ENCODE data around the gene PRKAG1. TPM values are rescaled to one million over a fixed set of nuclear protein-coding genes. Genes with fewer than 3 reads are reported as not detected.

The PRKAG1 gene
- total and polyA plus RNA-seq, 2 donors (not counting 1 experiment from before 2014, with no cell fraction given) = 28.5 to 60.0 TPM

- H3K4me2 ChIP-seq (replicated peaks; ENCODE audit: low read depth, low read length, poor library complexity, severe bottlenecking) = peak overlapping the region; percentile 76
- peak overlapping the region; percentile 80 for H3K4me3 Mint-ChIP-seq
- peaks cover 40% of the 10 kb centered on the region for H3K4me1 Mint-ChIP-seq
- intact Hi-C loops (cut with micrococcal nuclease) = no loop called here
- H3K4me1 ChIP-seq (ENCODE audit: control insufficient read depth in 2 of 2, insufficient read depth in 2 of 2, low read length in 2 of 2) = peaks cover 47 to 51% of the 10 kb centered on the region in 2 donors
- CTCF ChIA-PET = interaction anchor here (0.9 to 7.2 kb wide), 9 partner anchors 10 to 123 kb away, joined by 3 to 71 read pairs (median 4); partner anchors contain the start of genes ARF3 and WNT1
- no peaks in the 10 kb centered on the region for H3K36me3 ChIP-seq (replicated peaks in 1 of 2; ENCODE audit: control extremely low read depth in 1 of 2, control insufficient read depth in 1 of 2, extremely low read depth in 1 of 2, insufficient read depth in 2 of 2, low read length in 1 of 2)
- POLR2A ChIA-PET = interaction anchor here (0.6 to 3.1 kb wide), 5 partner anchors 11 to 97 kb away, joined by 4 to 9 read pairs (median 4); partner anchors contain the start of gene ARF3
- no peaks in the 10 kb centered on the region for H3K9me3 Mint-ChIP-seq (ENCODE audit: insufficient read depth)
- TF ChIP-seq CTCF (IDR thresholded peaks at IDR 0.05) = no peak
- TF ChIP-seq EZH2 (IDR thresholded peaks at IDR 0.05; ENCODE audit: borderline replicate concordance, insufficient read depth, low read depth, low read length, poor library complexity, severe bottlenecking) = no peak
- H3K27me3 Mint-ChIP-seq = peaks cover 34% of the 10 kb centered on the region
- H3K9ac ChIP-seq (ENCODE audit: low read length) = peak overlapping the region; percentile 34
- H3K9me3 ChIP-seq (ENCODE audit: control extremely low read depth in 1 of 3, control insufficient read depth in 2 of 3, insufficient read depth in 1 of 3, low read length in 2 of 3) = peaks cover 0 to 25% (median 0%) of the 10 kb centered on the region in 3 donors
- H4K20me1 ChIP-seq (ENCODE audit: control insufficient read depth, insufficient read depth, low read length, poor library complexity, severe bottlenecking) = peaks cover 27% of the 10 kb centered on the region
- H3K4me3 ChIP-seq (ENCODE audit: control extremely low read depth in 1 of 5, extremely low read depth in 1 of 5, insufficient read depth in 1 of 5, low read depth in 2 of 5, low read length in 4 of 5) = no peak overlapping the region
- peak overlapping the region; percentile 57 for H2AFZ ChIP-seq (ENCODE audit: insufficient read depth, low read depth, low read length, poor library complexity, severe bottlenecking)
- DNase-seq (peak; percentile 32), ATAC-seq (ENCODE audit: low read depth) (no peak)
- no peak overlapping the region for H3K27ac ChIP-seq (ENCODE audit: low read length in 2 of 2)
- H3K27me3 ChIP-seq (replicated peaks in 1 of 4; ENCODE audit: control extremely low read depth in 1 of 4, control insufficient read depth in 3 of 4, insufficient read depth in 4 of 4, low read length in 3 of 4) = peaks cover 0 to 46% (median 37%) of the 10 kb centered on the region in 4 experiments
- no peaks in the 10 kb centered on the region for H3K79me2 ChIP-seq (ENCODE audit: control insufficient read depth, insufficient read depth, low read length)
- H3K27ac Mint-ChIP-seq = peak overlapping the region; percentile 41
- WGBS (ENCODE audit: insufficient coverage) = 70% methylated on average over 7 of the region's 8 CpGs
Observed at GRCh38 chr12:48969160-48969771, 49.3 kb downstream of the PRKAG1 start.

- no peak overlapping the region for H3K4me3 ChIP-seq (ENCODE audit: control extremely low read depth in 1 of 5, extremely low read depth in 1 of 5, insufficient read depth in 1 of 5, low read depth in 2 of 5, low read length in 4 of 5)
- ATAC-seq (ENCODE audit: low read depth) = no peak
- ChIA-PET CTCF (interaction anchor here (0.6 to 7.2 kb wide), 9 partner anchors 11 to 116 kb away, joined by 3 to 71 read pairs (median 3); partner anchors contain the start of genes ARF3, FKBP11 and WNT1), POLR2A (interaction anchor here (0.7 to 3.1 kb wide), 3 partner anchors 11 to 98 kb away, joined by 4 to 9 read pairs (median 6); partner anchors contain the start of gene ARF3)
- intact Hi-C loops (cut with micrococcal nuclease) = no loop called here
- H4K20me1 ChIP-seq (ENCODE audit: control insufficient read depth, insufficient read depth, low read length, poor library complexity, severe bottlenecking) = peaks cover 21% of the 10 kb centered on the region
- peaks cover 0 to 38% (median 32%) of the 10 kb centered on the region in 4 experiments for H3K27me3 ChIP-seq (replicated peaks in 1 of 4; ENCODE audit: control extremely low read depth in 1 of 4, control insufficient read depth in 3 of 4, insufficient read depth in 4 of 4, low read length in 3 of 4)
- H3K27ac Mint-ChIP-seq = no peak overlapping the region
- H3K9me3 Mint-ChIP-seq (ENCODE audit: insufficient read depth) = no peaks in the 10 kb centered on the region
- H3K36me3 ChIP-seq (replicated peaks in 1 of 2; ENCODE audit: control extremely low read depth in 1 of 2, control insufficient read depth in 1 of 2, extremely low read depth in 1 of 2, insufficient read depth in 2 of 2, low read length in 1 of 2) = no peaks in the 10 kb centered on the region
- no peak for TF ChIP-seq EZH2 (IDR thresholded peaks at IDR 0.05; ENCODE audit: borderline replicate concordance, insufficient read depth, low read depth, low read length, poor library complexity, severe bottlenecking)
- H3K9me3 ChIP-seq (ENCODE audit: control extremely low read depth in 1 of 3, control insufficient read depth in 2 of 3, insufficient read depth in 1 of 3, low read length in 2 of 3) = peaks cover 0 to 23% (median 0%) of the 10 kb centered on the region in 3 donors
- no peak overlapping the region for H3K9ac ChIP-seq (ENCODE audit: low read length)
- H3K4me2 ChIP-seq (replicated peaks; ENCODE audit: low read depth, low read length, poor library complexity, severe bottlenecking) = no peak overlapping the region
- H2AFZ ChIP-seq (ENCODE audit: insufficient read depth, low read depth, low read length, poor library complexity, severe bottlenecking) = no peak overlapping the region
- no peaks in the 10 kb centered on the region for H3K79me2 ChIP-seq (ENCODE audit: control insufficient read depth, insufficient read depth, low read length)
- WGBS (ENCODE audit: insufficient coverage) = 89% methylated on average over 1 of the region's 3 CpGs
- H3K4me3 Mint-ChIP-seq = no peak overlapping the region
- peaks cover 40% of the 10 kb centered on the region for H3K4me1 Mint-ChIP-seq
- peaks cover 28% of the 10 kb centered on the region for H3K27me3 Mint-ChIP-seq
- no peak for DNase-seq
- no peak overlapping the region for H3K27ac ChIP-seq (ENCODE audit: low read length in 2 of 2)
- peaks cover 43 to 48% of the 10 kb centered on the region in 2 donors for H3K4me1 ChIP-seq (ENCODE audit: control insufficient read depth in 2 of 2, insufficient read depth in 2 of 2, low read length in 2 of 2)
Observed at GRCh38 chr12:48968467-48968866, 50.1 kb downstream of the PRKAG1 start.

Measured in B cell (primary cell).